ENCODE results near the gene OR1F1.

OR1F1 gene

GRCh38 chr16:3147046-3147756 lies 40.8 kb upstream of the OR1F1 start:
- H3K4me3 ChIP-seq (ENCODE audit: low read depth, low read length) = no peak overlapping the region
- DNase-seq (ENCODE audit: low read depth) = no peak
- TF ChIP-seq CTCF (IDR thresholded peaks at IDR 0.05; ENCODE audit: low read depth, low read length, missing control alignments) = no peak

GRCh38 chr16:3147757-3148104 lies 40.3 kb upstream of the OR1F1 start:
- no peak overlapping the region for H3K4me3 ChIP-seq (ENCODE audit: low read depth, low read length)
- DNase-seq (ENCODE audit: low read depth) = no peak
- TF ChIP-seq CTCF (IDR thresholded peaks at IDR 0.05; ENCODE audit: low read depth, low read length, missing control alignments) = no peak

GRCh38 chr16:3148256-3149192 lies 39.5 kb upstream of the OR1F1 start:
- no peak for TF ChIP-seq CTCF (IDR thresholded peaks at IDR 0.05; ENCODE audit: low read depth, low read length, missing control alignments)
- no peak overlapping the region for H3K4me3 ChIP-seq (ENCODE audit: low read depth, low read length)
- no peak for DNase-seq (ENCODE audit: low read depth)

- no peak overlapping the region for H3K4me3 ChIP-seq (ENCODE audit: low read depth, low read length)
- DNase-seq (ENCODE audit: low read depth) = no peak
Measured at GRCh38 chr16:3149193-3149530, 38.8 kb upstream of the OR1F1 start.

GRCh38 chr16:3149630-3150345 lies 38.2 kb upstream of the OR1F1 start:
- DNase-seq (ENCODE audit: low read depth) = no peak
- H3K4me3 ChIP-seq (ENCODE audit: low read depth, low read length) = peak overlapping the region; percentile 73
- peak; percentile 53 for TF ChIP-seq CTCF (IDR thresholded peaks at IDR 0.05; ENCODE audit: low read depth, low read length, missing control alignments)

More at GRCh38 chr16:3149193-3149530, 38.8 kb upstream of the OR1F1 start:
- no peak for TF ChIP-seq CTCF (IDR thresholded peaks at IDR 0.05; ENCODE audit: low read depth, low read length, missing control alignments)

GRCh38 chr16:3150346-3151218 lies 37.4 kb upstream of the OR1F1 start:
- H3K4me3 ChIP-seq (ENCODE audit: low read depth, low read length) = peak overlapping the region; percentile 73
- no peak for TF ChIP-seq CTCF (IDR thresholded peaks at IDR 0.05; ENCODE audit: low read depth, low read length, missing control alignments)
- peak; percentile 91 for DNase-seq (ENCODE audit: low read depth)

Data from GM12864 (cell line).